Cardiac fibroblast (primary cell): ENCODE data around the gene ELF1.
A peak's percentile ranks its signal among the peaks of the same experiment; 100 is the strongest.

Experiments
- DNase-seq, 2 donors: peaks; one replicate each; pipeline versions ENCODE4 v3.0.0 to v3.0.0-alpha.2; 2010; ENCODE audit warnings: low read depth in 2 of 2
- H3K4me3 ChIP-seq, 2 donors: replicated peaks in 1 of 2; 1 replicate in 1 of 2; 2 replicates in 1 of 2; pipeline ENCODE4 v1.5.1; 2011; ENCODE audit warnings: low read depth in 2 of 2, low read length in 2 of 2, mild to moderate bottlenecking in 2 of 2, moderate library complexity in 1 of 2
- TF ChIP-seq, protein P1 (sequence below): IDR thresholded peaks from one replicate; pipeline ENCODE4 v1.5.1; 2011; ENCODE audit warnings: low read depth, mild to moderate bottlenecking, low read length, inconsistent platforms

ELF1 gene

DNA sequence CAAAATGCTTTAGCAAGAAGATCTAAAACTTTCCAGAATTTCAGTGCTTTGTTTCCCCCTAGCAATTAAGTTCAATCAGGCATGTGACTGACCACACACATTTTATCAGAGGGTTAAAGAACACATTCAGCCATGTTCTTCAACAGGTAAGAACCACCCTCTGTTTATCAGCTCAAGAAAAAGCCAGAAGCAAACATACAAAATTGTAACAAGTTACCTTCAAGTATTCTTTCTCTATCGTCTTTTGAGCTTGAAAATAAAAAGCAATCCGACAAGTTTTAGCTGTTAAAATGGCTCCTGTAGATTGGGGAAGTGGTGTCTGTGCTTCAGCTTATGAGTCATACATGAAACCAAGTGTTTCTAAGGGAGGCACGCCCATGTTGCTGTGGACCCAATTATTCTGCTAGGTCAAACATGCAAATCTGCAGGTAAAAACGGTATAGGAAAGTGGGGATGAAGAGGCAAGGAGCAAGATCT is at the start of gene ELF1:
TSS of gene ELF1 (minus strand) at position 306 of the 477 bp plus-strand sequence. CDS start 37,262 bp downstream, outside the sequence.
- TF ChIP-seq, protein P1, sequence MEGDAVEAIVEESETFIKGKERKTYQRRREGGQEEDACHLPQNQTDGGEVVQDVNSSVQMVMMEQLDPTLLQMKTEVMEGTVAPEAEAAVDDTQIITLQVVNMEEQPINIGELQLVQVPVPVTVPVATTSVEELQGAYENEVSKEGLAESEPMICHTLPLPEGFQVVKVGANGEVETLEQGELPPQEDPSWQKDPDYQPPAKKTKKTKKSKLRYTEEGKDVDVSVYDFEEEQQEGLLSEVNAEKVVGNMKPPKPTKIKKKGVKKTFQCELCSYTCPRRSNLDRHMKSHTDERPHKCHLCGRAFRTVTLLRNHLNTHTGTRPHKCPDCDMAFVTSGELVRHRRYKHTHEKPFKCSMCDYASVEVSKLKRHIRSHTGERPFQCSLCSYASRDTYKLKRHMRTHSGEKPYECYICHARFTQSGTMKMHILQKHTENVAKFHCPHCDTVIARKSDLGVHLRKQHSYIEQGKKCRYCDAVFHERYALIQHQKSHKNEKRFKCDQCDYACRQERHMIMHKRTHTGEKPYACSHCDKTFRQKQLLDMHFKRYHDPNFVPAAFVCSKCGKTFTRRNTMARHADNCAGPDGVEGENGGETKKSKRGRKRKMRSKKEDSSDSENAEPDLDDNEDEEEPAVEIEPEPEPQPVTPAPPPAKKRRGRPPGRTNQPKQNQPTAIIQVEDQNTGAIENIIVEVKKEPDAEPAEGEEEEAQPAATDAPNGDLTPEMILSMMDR: no peak
- peak within 1 kb of the TSS in 1 of 2 donors; percentile 19 for H3K4me3 ChIP-seq
- DNase-seq: peak; percentile 57 to 76

DNA sequence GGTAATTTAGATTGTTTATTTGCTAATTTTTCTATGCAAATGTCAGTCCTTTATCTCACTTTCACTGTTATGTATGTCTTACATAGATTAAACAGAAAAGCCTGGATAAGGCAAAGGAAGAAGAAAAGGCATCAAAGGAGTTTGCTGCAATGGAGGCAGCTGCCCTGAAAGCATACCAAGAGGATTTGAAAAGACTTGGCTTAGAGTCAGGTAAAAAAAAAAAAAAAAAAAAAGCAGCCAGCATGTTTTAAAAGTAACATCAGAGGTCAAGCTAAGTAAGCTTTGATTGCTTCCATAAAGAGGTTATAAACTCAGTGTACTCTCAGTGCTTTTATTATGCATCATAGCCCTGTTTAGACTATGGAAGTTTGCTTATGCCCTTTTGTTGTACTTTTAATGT is 46.0 kb upstream of the ELF1 start:
- TF ChIP-seq, protein P1: no peak
- H3K4me3 ChIP-seq: no peak overlapping the region
- peak; percentile 77 to 80 for DNase-seq

DNA sequence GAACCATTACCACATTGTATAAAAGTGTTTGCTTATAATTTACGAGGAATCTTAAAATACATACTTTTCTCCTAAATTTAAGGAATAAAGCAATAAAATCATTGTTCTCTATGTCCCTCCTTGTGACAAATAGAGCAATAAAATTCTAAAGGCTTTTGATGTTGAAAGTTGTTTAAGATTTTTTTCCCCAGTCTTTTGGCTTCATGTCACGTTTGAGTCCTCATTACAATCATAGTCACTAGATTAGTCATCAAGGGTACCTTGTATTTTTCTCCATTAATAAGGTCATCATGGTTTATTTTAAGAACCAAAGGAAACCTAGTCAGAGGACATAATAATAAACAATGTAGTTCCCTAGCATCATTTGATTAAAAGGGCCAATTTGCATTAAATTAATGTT is 45.4 kb upstream of the ELF1 start:
- DNase-seq: peak; percentile 65 to 84
- TF ChIP-seq, protein P1: no peak
- no peak overlapping the region for H3K4me3 ChIP-seq

- peak; percentile 85 to 89 for DNase-seq
- H3K4me3 ChIP-seq: peak overlapping the region; percentile 79 to 83
- TF ChIP-seq, protein P1: no peak
Observed at GRCh38 chr13:41061914-41062837, 43.1 kb upstream of the ELF1 start.

GRCh38 chr13:41061075-41061913 is 42.2 kb upstream of the ELF1 start, which contains the start of gene WBP4:
Gene WBP4, plus strand, starts transcription at chr13:41061509. Its CDS starts 165 bp downstream, at chr13:41061674.
- peak; percentile 97 to 98 for DNase-seq
- TF ChIP-seq, protein P1: peak; percentile 21

DNA sequence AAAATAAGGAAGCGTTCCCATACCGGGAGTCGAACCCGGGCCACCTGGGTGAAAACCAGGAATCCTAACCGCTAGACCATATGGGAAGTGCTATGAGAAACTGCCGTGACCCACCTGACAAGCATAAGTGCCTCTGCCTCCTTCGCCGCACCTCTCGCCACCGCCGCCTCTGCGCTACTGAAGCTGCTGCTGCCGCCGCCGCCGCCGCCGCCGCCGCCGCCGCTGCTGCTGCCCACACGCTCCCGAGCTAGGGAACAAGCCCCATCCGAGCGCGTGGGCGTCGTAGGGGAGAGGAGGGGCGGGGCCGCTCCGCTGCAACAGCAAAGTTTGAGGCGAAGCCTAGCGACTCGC is 41.6 kb upstream of the ELF1 start:
- H3K4me3 ChIP-seq: peak overlapping the region; percentile 79 to 83
- peak; percentile 84 for DNase-seq
- TF ChIP-seq, protein P1: no peak

More at GRCh38 chr13:41061075-41061913, 42.2 kb upstream of the ELF1 start, which contains the start of gene WBP4:
- H3K4me3 ChIP-seq: peak within 1 kb of the TSS; percentile 79 to 83
